ENCODE results near the gene VN1R2. TPM values are rescaled to one million over a fixed set of nuclear protein-coding genes. Genes with fewer than 3 reads are reported as not detected.
"Not testable (repeated sequence)": the region's sequence is repeated elsewhere in the genome, so short reads cannot be mapped to it uniquely, and the experiment has no call there.

Gene VN1R2
- total RNA-seq, 3 donors from 2014 or later: not detected

DNA sequence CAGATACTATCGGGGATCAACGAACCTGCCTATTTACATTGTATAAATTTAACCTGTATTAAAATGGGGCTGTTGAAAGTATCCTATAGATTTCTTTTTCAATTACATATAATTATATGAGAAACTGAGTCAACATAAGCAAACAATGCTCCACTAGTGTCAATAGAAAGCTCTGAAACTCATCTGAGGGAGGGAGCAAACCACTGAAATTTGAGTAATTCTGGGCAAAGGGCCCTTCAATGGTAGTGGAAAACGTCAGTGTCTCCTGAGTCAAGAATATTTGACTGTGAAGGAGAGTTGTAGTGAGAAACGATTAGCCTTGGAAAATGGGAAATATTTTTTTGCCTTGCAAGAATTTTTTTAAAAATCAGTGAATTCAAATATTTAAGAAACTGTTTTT lies 27.0 kb downstream of the VN1R2 start:
- intact Hi-C loops (cut with DNase I; ENCODE audit: low total_unique reads): no loop called here

DNA sequence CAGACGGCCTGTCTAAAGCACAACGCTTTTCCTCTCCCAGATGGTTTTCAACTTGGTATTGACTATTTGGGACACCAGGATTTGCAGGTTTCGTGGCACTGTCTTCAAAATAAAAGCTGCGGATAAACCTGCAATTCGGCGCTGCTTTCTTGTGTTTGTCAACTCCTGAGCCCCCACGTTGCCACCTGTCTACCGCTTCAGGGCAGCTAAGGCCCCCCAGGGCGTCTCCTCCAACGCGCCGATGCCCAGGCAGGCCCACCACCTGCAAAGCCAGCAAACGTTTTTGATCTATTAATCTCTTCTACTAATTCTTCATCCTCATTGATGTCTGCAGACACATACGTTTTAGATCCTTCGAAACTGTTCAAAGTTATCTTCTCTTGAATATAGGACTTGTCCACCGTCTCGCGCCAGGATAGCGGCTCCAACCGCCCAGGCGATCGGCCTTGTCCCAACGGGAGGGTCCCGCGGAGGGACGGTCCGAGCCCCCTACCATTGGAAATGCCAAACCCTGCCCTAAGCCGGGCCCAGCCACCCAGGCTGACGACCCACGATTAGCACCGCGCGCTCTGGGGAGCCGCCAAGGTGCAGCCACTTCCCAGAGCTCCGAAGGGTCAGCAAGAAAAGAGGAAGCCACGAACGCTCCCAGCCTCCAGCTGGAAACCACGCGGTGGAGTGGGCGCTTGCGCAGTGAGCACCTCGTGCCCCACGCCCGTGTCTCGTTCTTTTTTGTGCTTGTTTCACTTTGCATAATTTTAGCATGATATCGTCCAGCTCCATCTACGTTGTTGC lies 32.9 kb downstream of the VN1R2 start:
- no peaks in the 10 kb centered on the region for H3K4me1 ChIP-seq
- H3K27ac ChIP-seq: no peak overlapping the region
- peaks cover 16 to 38% of the 10 kb centered on the region in 2 donors for H3K9me3 ChIP-seq
- intact Hi-C loops (cut with DNase I; ENCODE audit: low total_unique reads): no loop called here
- H3K4me3 ChIP-seq: no peak overlapping the region
- TF ChIP-seq POLR2AphosphoS5 (IDR thresholded peaks at IDR 0.05) (no peak), POLR2A (IDR thresholded peaks at IDR 0.05) (no peak)
- TF ChIP-seq, protein P1, sequence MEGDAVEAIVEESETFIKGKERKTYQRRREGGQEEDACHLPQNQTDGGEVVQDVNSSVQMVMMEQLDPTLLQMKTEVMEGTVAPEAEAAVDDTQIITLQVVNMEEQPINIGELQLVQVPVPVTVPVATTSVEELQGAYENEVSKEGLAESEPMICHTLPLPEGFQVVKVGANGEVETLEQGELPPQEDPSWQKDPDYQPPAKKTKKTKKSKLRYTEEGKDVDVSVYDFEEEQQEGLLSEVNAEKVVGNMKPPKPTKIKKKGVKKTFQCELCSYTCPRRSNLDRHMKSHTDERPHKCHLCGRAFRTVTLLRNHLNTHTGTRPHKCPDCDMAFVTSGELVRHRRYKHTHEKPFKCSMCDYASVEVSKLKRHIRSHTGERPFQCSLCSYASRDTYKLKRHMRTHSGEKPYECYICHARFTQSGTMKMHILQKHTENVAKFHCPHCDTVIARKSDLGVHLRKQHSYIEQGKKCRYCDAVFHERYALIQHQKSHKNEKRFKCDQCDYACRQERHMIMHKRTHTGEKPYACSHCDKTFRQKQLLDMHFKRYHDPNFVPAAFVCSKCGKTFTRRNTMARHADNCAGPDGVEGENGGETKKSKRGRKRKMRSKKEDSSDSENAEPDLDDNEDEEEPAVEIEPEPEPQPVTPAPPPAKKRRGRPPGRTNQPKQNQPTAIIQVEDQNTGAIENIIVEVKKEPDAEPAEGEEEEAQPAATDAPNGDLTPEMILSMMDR (IDR thresholded peaks at IDR 0.05): no peak
- no peaks in the 10 kb centered on the region for H3K36me3 ChIP-seq
- no peak for DNase-seq (ENCODE audit: low spot score in 2 of 2)
- no peaks in the 10 kb centered on the region for H3K27me3 ChIP-seq

More for the DNA sequence above, 27.0 kb downstream of the VN1R2 start:
- Histone ChIP-seq H3K4me3 (no peak overlapping the region), H3K36me3 (no peaks in the 10 kb centered on the region), H3K4me1 (no peaks in the 10 kb centered on the region), H3K27ac (no peak overlapping the region), H3K9me3 (no peaks in the 10 kb centered on the region), H3K27me3 (no peaks in the 10 kb centered on the region)
- TF ChIP-seq POLR2AphosphoS5 (IDR thresholded peaks at IDR 0.05): no peak
- TF ChIP-seq, protein P1 (IDR thresholded peaks at IDR 0.05): no peak
- TF ChIP-seq POLR2A (IDR thresholded peaks at IDR 0.05): no peak
- no peak for DNase-seq (ENCODE audit: low spot score in 2 of 2)

DNA sequence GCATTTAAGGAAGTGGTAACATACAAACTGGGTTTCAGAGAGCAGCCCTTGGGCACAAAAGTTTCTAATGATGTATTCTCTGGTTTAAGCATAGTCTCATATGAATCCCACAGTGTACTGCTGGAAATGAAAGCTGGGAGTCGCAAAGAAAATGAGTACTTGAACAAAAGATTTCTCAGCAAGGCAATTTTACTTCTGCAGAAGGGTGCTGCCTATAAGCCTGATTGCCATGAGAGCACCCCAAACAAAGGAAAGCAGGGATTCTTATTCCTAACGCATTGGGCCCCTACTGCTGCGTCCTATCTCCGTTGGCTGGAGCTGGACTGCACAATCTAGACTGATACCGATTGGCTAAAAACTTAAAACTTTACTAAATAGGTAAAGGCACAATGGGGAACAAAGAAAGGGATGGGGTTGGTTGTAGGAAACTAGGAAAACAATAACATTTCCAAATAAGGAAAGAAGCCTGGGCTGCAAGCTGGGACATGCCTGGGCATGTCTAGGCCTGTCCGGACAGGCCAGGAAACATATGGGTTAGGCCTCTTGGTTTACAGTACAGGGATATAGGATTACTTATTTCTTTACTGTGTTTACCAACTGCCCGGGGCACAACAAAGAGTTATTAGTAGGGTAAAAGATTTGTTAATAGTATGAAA lies 36.8 kb downstream of the VN1R2 start:
- no peaks in the 10 kb centered on the region for H3K27me3 ChIP-seq
- TF ChIP-seq POLR2A (IDR thresholded peaks at IDR 0.05) (no peak), POLR2AphosphoS5 (IDR thresholded peaks at IDR 0.05) (no peak)
- TF ChIP-seq, protein P1 (IDR thresholded peaks at IDR 0.05): no peak
- H3K36me3 ChIP-seq: no peaks in the 10 kb centered on the region
- no peak overlapping the region for H3K4me3 ChIP-seq
- no peak overlapping the region for H3K27ac ChIP-seq
- intact Hi-C loops (cut with DNase I; ENCODE audit: low total_unique reads): no loop called here
- no peak for DNase-seq (ENCODE audit: low spot score in 2 of 2)
- no peaks in the 10 kb centered on the region for H3K4me1 ChIP-seq
- peaks cover 29 to 47% of the 10 kb centered on the region in 2 donors for H3K9me3 ChIP-seq

DNA sequence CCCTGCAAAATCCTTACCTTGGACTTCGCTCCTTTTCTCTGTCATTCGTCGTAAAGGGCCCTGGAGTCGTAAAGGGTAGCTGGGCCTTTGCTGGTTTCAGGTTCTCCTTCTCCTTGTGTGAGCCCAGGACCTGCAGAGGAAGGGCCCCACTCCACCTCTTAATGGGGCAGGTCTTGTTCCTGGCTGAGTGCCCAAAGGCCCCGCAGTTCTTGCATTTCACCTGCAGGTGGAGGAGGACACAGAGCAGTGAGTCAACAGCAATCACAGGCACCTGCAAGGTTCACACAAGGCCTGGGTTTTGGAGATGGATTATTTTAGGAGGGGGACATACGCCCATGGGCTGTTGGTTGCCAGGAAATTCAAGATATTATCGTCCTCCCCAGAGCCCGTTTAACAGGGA lies 43.2 kb downstream of the VN1R2 start:
- H3K27me3 ChIP-seq; H3K9me3 ChIP-seq; H3K4me1 ChIP-seq; H3K36me3 ChIP-seq; DNase-seq (ENCODE audit: low spot score in 2 of 2); H3K4me3 ChIP-seq; H3K27ac ChIP-seq; intact Hi-C loops (cut with DNase I; ENCODE audit: low total_unique reads): not testable (repeated sequence)

DNA sequence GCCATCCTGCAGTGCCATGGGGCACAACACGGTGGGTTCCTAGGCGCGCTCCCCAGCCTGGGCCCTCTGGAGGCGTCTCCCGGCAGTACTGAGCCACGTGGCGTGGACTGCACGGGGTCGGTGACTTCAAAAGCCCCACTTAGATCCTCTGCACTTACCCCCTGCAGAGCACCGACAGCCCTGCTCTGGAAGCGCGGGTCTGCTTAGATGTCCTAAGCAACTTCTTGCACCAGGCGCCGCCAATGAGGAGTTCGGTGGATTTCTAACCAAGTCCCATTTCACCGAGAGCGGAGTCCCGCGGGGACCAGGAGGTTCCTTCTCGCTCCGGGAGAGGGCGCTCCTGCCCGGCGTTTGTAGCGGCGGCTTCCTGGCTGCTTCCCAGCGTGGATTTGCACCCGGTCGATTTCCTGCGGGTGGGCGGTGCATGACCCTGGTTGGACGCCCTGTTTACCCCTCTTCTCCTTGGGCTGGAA lies 50.3 kb downstream of the VN1R2 start:
- H3K27me3 ChIP-seq: peaks cover 3 to 46% of the 10 kb centered on the region in 2 donors
- H3K4me3 ChIP-seq: peak overlapping the region in 2 of 3 donors; percentile 3 to 45
- DNase-seq (ENCODE audit: low spot score in 2 of 2): no peak

More for the DNA sequence above, 50.3 kb downstream of the VN1R2 start:
- peaks cover 2 to 9% of the 10 kb centered on the region in 2 donors for H3K9me3 ChIP-seq
- H3K36me3 ChIP-seq: no peaks in the 10 kb centered on the region
- no peak overlapping the region for H3K27ac ChIP-seq
- H3K4me1 ChIP-seq: no peaks in the 10 kb centered on the region
- TF ChIP-seq, protein P1 (IDR thresholded peaks at IDR 0.05): peak in 2 of 3 donors; percentile 30 to 40
- TF ChIP-seq POLR2AphosphoS5 (IDR thresholded peaks at IDR 0.05): no peak
- intact Hi-C loops (cut with DNase I; ENCODE audit: low total_unique reads): no loop called here

Other genes with a start within 250 kb of the VN1R2 start
- gene ERVV-1, start 244.4 kb upstream of the VN1R2 start, total RNA-seq: not detected
- gene ERVV-2, start 213.6 kb upstream of the VN1R2 start, total RNA-seq: not detected
- 10 to 100 TPM; 34.9 to 87.2 (median 52.8) TPM for gene ZNF160, start 154.9 kb upstream of the VN1R2 start, total RNA-seq
- gene ZNF415, start 125.4 kb upstream of the VN1R2 start, total RNA-seq: 10 to 100 TPM in 2 of 3 donors, 1 to 10 TPM in 1; 4.3 to 17.7 (median 14.1) TPM
- gene ZNF347, start 99.2 kb upstream of the VN1R2 start, total RNA-seq: 10 to 100 TPM in 2 of 3 donors, 1 to 10 TPM in 1; 6.9 to 19.2 (median 13.4) TPM
- gene ZNF665, start 64.9 kb upstream of the VN1R2 start, total RNA-seq: 1 to 10 TPM; 2.9 to 8.6 (median 5.8) TPM
- 10 to 100 TPM; 11.1 to 26.3 (median 15.7) TPM for gene ZNF677, start 3.4 kb upstream of the VN1R2 start, total RNA-seq
- gene VN1R4, start 9.4 kb downstream of the VN1R2 start, total RNA-seq: not detected
- gene ZNF845, start 75.5 kb downstream of the VN1R2 start, total RNA-seq: 10 to 100 TPM in 1 of 3 donors, 1 to 10 TPM in 2; 6.6 to 12.4 (median 7.9) TPM
- 10 to 100 TPM in 2 of 3 donors, 1 to 10 TPM in 1; 7.0 to 34.4 (median 13.8) TPM for gene ZNF525, start 107.4 kb downstream of the VN1R2 start, total RNA-seq
- gene ZNF765, start 136.9 kb downstream of the VN1R2 start, total RNA-seq: 10 to 100 TPM in 2 of 3 donors, 1 to 10 TPM in 1; 9.3 to 18.4 (median 12.1) TPM
- 10 to 100 TPM; 14.1 to 20.9 (median 17.0) TPM for gene ZNF761, start 173.7 kb downstream of the VN1R2 start, total RNA-seq
- 1 to 10 TPM; 3.3 to 7.0 (median 3.4) TPM for gene ZNF813, start 209.4 kb downstream of the VN1R2 start, total RNA-seq

Measured in breast epithelium (tissue), 4 donors.